Measurements from ENCODE around the gene FLAD1.

The FLAD1 gene

DNA sequence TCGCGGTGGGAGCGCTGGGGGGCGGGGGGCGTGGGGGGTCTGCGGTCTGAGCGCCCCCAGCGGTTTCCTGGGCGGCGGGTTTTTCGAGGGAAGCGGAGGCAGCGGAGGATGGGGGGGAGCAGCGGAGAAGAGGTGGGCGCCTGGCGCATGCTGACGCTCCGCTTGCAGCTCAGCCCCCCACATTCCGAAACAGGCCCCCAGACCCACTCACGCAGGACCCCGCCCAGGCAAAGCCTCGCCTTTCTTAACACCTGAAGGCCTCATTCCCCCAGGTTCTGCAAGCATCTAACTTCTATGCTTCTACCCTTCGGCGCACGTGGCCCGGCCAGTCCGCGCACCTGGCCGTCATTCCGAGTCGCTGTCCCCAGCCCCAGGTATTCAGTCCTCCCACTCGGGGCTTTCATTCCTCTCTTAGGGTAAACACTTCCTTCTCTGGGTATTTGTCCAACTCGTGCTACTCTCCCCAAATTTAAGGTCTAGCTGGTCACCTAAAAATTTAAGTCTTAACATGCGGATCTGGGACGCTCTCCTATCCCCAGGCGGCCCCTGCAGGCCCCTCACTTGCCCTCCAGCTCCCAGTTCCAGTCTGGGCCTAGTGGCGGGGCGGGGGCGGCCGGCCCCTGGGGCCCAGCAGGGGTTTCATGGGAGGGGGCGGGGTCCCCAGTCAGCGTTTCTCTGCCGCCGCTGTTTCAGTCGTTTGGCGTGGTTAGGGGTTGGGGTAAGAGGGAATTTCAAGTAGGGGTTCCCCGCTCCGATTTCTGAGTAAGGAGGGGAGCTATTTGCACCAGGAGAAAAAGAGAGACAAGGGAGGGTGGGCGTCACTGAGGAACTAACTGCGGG, 16.6 kb downstream of the FLAD1 start:
- TF ChIP-seq, protein P1, sequence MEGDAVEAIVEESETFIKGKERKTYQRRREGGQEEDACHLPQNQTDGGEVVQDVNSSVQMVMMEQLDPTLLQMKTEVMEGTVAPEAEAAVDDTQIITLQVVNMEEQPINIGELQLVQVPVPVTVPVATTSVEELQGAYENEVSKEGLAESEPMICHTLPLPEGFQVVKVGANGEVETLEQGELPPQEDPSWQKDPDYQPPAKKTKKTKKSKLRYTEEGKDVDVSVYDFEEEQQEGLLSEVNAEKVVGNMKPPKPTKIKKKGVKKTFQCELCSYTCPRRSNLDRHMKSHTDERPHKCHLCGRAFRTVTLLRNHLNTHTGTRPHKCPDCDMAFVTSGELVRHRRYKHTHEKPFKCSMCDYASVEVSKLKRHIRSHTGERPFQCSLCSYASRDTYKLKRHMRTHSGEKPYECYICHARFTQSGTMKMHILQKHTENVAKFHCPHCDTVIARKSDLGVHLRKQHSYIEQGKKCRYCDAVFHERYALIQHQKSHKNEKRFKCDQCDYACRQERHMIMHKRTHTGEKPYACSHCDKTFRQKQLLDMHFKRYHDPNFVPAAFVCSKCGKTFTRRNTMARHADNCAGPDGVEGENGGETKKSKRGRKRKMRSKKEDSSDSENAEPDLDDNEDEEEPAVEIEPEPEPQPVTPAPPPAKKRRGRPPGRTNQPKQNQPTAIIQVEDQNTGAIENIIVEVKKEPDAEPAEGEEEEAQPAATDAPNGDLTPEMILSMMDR (IDR thresholded peaks at IDR 0.05; ENCODE audit: low read length, missing control alignments), result no peak
- DNase-seq (ENCODE audit: low read depth), result no peak
- H3K4me3 ChIP-seq (replicated peaks; ENCODE audit: low read depth, low read length), result peak overlapping the region; percentile 90

DNA sequence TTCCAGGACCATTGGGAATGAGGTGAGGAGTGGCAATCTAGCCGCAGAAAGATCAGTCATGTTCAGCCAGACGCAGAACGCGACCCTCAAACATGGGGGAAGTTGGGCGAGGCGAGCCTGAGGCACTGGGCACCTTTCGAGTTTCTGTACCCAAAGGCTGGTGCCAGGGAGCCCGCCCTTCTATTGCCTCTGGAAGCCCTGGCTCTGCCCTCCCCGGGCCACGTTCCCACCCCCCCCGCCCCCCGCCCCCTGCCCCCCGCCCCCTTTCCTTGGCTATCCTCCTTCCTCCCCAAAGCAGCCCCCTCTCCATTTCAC, 17.2 kb downstream of the FLAD1 start:
- TF ChIP-seq, protein P1 (IDR thresholded peaks at IDR 0.05; ENCODE audit: low read length, missing control alignments), result no peak
- peak overlapping the region; percentile 90 for H3K4me3 ChIP-seq (replicated peaks; ENCODE audit: low read depth, low read length)
- no peak for DNase-seq (ENCODE audit: low read depth)

DNA sequence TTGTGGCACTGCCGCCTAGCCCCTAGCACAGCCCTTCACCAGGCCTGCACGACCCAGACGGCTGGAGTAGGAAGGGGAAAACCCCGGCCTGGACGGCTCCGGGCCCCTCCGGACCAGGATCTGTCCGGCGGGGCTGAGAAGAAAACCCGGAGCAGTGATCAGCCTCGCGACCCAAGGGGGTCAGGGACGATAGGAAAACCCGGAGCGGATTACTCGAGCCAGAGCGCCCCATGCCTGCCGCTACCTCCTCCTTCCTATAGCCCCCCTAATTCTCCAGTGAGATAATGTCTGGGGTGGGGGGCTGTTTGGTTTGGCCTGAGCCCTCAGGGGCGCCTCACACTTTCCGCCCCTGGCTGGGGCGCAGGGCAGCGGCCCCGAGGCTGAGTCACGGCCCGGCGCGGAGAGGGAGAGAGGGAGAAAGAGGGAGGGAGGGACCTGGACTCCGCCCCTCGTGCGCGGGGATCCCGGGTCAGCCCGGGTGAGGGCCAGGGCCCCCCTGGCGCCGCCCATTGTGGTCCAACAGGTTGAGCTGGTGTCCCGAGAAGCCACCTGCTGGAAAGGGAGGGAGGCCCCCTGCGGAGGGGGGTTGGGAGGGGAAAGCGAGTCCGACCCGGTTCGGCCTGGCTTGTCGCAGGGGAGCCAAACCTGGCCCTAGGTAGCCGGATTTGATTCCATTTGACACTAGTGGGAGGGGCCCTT, 17.7 kb downstream of the FLAD1 start:
- peak overlapping the region; percentile 90 for H3K4me3 ChIP-seq (replicated peaks; ENCODE audit: low read depth, low read length)
- TF ChIP-seq, protein P1 (IDR thresholded peaks at IDR 0.05; ENCODE audit: low read length, missing control alignments), result no peak
- peak; percentile 83 for DNase-seq (ENCODE audit: low read depth)

DNA sequence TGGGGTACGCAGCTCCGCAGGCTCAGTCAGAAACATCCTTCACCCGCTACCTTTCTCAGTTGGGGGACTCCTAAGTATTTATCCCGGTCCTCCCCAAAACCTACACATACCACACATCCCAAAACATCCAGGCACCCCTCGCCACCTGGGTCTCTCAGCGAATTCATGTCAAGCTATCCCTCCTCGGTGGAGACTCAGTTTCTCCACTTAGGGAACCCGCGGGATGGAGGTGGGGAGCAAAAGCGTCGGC, 18.2 kb downstream of the FLAD1 start:
- peak; percentile 27 for DNase-seq (ENCODE audit: low read depth)
- peak overlapping the region; percentile 90 for H3K4me3 ChIP-seq (replicated peaks; ENCODE audit: low read depth, low read length)
- TF ChIP-seq, protein P1 (IDR thresholded peaks at IDR 0.05; ENCODE audit: low read length, missing control alignments), result no peak

DNA sequence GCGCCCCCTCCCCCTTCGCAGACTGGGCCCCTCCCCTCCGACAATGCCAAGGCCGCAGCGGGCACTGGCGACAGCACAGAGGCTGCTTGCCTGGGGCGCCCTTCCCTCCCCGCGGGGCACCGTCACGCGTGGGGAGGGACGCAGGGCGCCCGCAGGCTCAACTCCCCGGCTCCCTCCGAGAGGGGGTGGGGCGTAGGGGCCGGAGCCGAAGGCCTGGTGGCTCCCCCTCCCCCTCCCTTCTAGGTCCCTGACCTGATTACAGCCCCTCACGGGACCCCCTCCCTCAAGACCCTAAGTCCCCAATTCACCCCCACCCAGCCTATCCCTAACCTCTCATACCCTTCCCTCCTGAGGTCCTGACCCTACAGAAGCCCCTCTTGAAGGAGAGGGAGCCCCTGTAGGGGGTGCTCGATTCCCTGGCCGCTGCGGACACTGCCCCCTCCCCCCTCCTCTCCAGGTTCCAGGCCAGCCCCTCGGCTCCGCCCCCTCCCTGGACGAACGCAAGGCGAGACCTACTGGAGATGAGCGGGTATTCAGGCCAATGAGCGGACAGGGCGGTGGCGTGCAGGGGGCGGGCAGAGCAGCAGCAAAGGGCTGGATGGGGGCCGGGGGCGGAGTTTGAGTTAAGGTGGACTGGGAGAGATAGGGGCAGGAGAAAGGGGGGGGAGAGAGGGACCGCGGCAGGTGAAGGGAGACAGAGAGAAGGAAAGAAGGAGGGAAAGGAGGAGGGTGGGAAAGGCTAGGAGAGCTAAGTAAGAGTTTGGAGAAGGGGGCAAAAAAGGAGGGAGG, 18.7 kb downstream of the FLAD1 start:
- TF ChIP-seq, protein P1 (IDR thresholded peaks at IDR 0.05; ENCODE audit: low read length, missing control alignments), result peak; percentile 45
- peak; percentile 99 for DNase-seq (ENCODE audit: low read depth)
- H3K4me3 ChIP-seq (replicated peaks; ENCODE audit: low read depth, low read length), result peak overlapping the region; percentile 90

DNA sequence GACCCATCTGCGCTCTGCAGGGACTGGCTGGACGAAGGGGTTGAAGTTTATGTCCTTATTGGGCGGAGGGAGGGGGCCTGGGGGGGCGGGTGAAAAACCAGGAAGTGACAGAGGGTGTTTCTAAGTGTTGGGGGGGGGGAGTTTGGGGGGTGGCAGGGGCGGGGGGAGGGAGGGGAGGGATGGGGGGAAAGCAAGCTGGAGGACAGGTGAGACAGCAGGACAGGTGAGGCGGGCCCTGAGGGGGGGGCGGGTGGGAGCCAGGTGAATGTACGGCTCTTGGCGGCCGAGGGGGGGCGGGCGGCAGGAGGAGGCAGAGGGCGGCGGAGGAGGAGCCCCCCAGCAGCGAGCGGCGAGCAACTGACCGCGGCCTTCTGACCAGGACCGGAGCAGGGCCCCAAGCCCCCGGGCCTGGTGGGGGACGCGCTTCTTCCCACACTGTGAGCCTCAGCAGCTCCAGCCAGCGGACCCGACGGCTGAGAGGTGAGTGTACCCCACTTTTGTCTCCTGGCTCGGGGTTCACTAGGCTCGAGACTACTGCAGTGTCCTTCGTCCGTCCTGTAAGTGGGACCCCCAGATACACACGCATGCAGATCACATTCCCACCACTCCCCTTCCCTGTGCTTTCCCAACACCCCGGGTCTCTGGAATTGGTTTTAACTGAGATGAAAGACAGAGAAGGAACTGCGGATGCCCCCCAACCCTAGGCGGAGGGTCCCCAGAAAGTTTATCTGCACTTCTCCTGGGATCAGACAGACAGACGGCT, 19.5 kb downstream of the FLAD1 start, which contains the start of gene ZBTB7B:
Gene ZBTB7B (plus strand): TSS at position 339 of the 763 bp plus-strand sequence. CDS start 11,859 bp downstream, outside the sequence.
- TF ChIP-seq, protein P1 (IDR thresholded peaks at IDR 0.05; ENCODE audit: low read length, missing control alignments), result no peak
- no peak for DNase-seq (ENCODE audit: low read depth)
- H3K4me3 ChIP-seq (replicated peaks; ENCODE audit: low read depth, low read length), result peak within 1 kb of the TSS; percentile 90

Data from fibroblast of pulmonary artery (primary cell).